Neural progenitor cell (in vitro differentiated cells): Measurements from ENCODE around the gene ARHGAP22. TPM values are rescaled to one million over a fixed set of nuclear protein-coding genes. Genes with fewer than 3 reads are reported as not detected.

ENCODE experiments used
- DNase-seq: peaks from one replicate; pipeline ENCODE4 v3.0.0-alpha.2; 2016; ENCODE audit warnings: low spot score
- H2AFZ ChIP-seq: fragments of 200-600 bp; sonication (generic); replicated peaks from 2 replicates; pipeline ENCODE4 v1.6.1; 2016; ENCODE audit warnings: antibody characterized with exemption
- H3F3A ChIP-seq: fragments of 200-600 bp; sonication (generic); 2 replicates; pipeline ENCODE4 v1.6.1; 2016; ENCODE audit warnings: antibody characterized with exemption, low read depth
- H3K27ac ChIP-seq: fragments of 200-600 bp; sonication (generic); 2 replicates; pipeline ENCODE4 v1.5.1; 2016; ENCODE audit warnings: mild to moderate bottlenecking
- H3K27me3 ChIP-seq: fragments of 200-600 bp; sonication (generic); 2 replicates; pipeline ENCODE4 v1.6.1; 2016; ENCODE audit warnings: mild to moderate bottlenecking, moderate library complexity
- H3K36me3 ChIP-seq: fragments of 200-600 bp; sonication (generic); 2 replicates; pipeline ENCODE4 v1.5.1; 2016
- H3K4me1 ChIP-seq: fragments of 200-600 bp; sonication (generic); 2 replicates; pipeline ENCODE4 v1.6.1; 2016; ENCODE audit warnings: mixed run types
- H3K4me2 ChIP-seq: fragments of 200-600 bp; sonication (generic); 2 replicates; pipeline ENCODE4 v1.6.1; 2016
- H3K4me3 ChIP-seq: fragments of 200-600 bp; sonication (generic); 2 replicates; pipeline ENCODE4 v1.5.1; 2016
- H3K79me2 ChIP-seq: fragments of 200-600 bp; sonication (generic); 2 replicates; pipeline ENCODE4 v1.6.1; 2016; ENCODE audit warnings: low read depth
- H3K9ac ChIP-seq: fragments of 200-600 bp; sonication (generic); 2 replicates; pipeline ENCODE4 v1.6.1; 2016
- H3K9me3 ChIP-seq: fragments of 200-600 bp; sonication (generic); 2 replicates; pipeline ENCODE4 v1.5.1; 2016; ENCODE audit warnings: low read depth
- H4K20me1 ChIP-seq: fragments of 200-600 bp; sonication (generic); 2 replicates; pipeline ENCODE4 v1.6.1; 2016; ENCODE audit warnings: low read depth
- H3K27ac Mint-ChIP-seq: 3 replicates; pipeline ENCODE4 v1.8.0; 2021; ENCODE audit warnings: mixed read lengths
- H3K27me3 Mint-ChIP-seq: 2 replicates; pipeline ENCODE4 v1.8.0; 2022; ENCODE audit warnings: low read depth, mild to moderate bottlenecking, inconsistent platforms, moderate library complexity, mixed read lengths; ENCODE audit not compliant: insufficient read depth
- H3K36me3 Mint-ChIP-seq: 3 replicates; pipeline ENCODE4 v1.8.0; 2021; ENCODE audit warnings: mixed read lengths
- H3K4me1 Mint-ChIP-seq: 3 replicates; pipeline ENCODE4 v1.8.0; 2021; ENCODE audit warnings: mixed read lengths
- H3K4me3 Mint-ChIP-seq: 3 replicates; pipeline ENCODE4 v1.8.0; 2021; ENCODE audit warnings: mild to moderate bottlenecking, moderate library complexity, mixed read lengths
- H3K9me3 Mint-ChIP-seq: 3 replicates; pipeline ENCODE4 v1.8.0; 2020; ENCODE audit warnings: mixed read lengths
- CTCF ChIP-seq: fragments of 200-600 bp; sonication (generic); IDR thresholded peaks from 2 replicates; pipeline ENCODE4 v1.5.1; 2017; ENCODE audit warnings: antibody characterized with exemption, mild to moderate bottlenecking
- EZH2 ChIP-seq: fragments of 200-600 bp; sonication (generic); IDR thresholded peaks from 2 replicates; pipeline ENCODE4 v1.6.1; 2017; ENCODE audit warnings: antibody characterized with exemption, mild to moderate bottlenecking, moderate library complexity
- EZH2phosphoT487 ChIP-seq: fragments of 200-600 bp; sonication (generic); IDR thresholded peaks from 2 replicates; pipeline ENCODE4 v1.6.1; 2017; ENCODE audit warnings: antibody characterized with exemption
- total RNA-seq: library from RNA; depleted of rRNA; stranded (reverse); fragments of >200 nt; gene quantifications from 2 replicates; pipeline ENCODE4 v1.2.3, GENCODE V29; 2015; ENCODE audit warnings: low replicate concordance

Gene ARHGAP22
- total RNA-seq, 1 donor from 2014 or later: 1.7 TPM

GRCh38 chr10:48445932-48446331 lies 158.9 kb downstream of the ARHGAP22 start:
- peaks cover 27% of the 10 kb centered on the region for H3K4me1 ChIP-seq
- no peak overlapping the region for H3K9ac ChIP-seq
- no peak overlapping the region for H3K4me3 ChIP-seq
- H3K36me3 ChIP-seq: no peaks in the 10 kb centered on the region
- H3K27ac ChIP-seq: no peak overlapping the region
- no peak overlapping the region for H3K27ac Mint-ChIP-seq
- no peak overlapping the region for H2AFZ ChIP-seq
- H3K4me1 Mint-ChIP-seq: peaks cover 24% of the 10 kb centered on the region
- no peaks in the 10 kb centered on the region for H3K9me3 ChIP-seq
- peaks cover 2% of the 10 kb centered on the region for H3K36me3 Mint-ChIP-seq
- H4K20me1 ChIP-seq: peaks cover 4% of the 10 kb centered on the region
- TF ChIP-seq EZH2phosphoT487 (no peak), EZH2 (no peak)
- no peak for DNase-seq
- H3K79me2 ChIP-seq: no peaks in the 10 kb centered on the region
- no peaks in the 10 kb centered on the region for H3K27me3 ChIP-seq
- H3K9me3 Mint-ChIP-seq: no peaks in the 10 kb centered on the region
- H3K27me3 Mint-ChIP-seq: peaks cover 5% of the 10 kb centered on the region
- H3F3A ChIP-seq: peaks cover 28% of the 10 kb centered on the region
- no peak overlapping the region for H3K4me3 Mint-ChIP-seq
- H3K4me2 ChIP-seq: no peak overlapping the region

GRCh38 chr10:48444861-48445841 lies 159.7 kb downstream of the ARHGAP22 start:
- Histone ChIP-seq H3K9ac (no peak overlapping the region), H3K79me2 (no peaks in the 10 kb centered on the region), H3K4me3 (no peak overlapping the region), H3K27ac (peak overlapping the region; percentile 49), H3F3A (peaks cover 28% of the 10 kb centered on the region), H3K4me1 (peaks cover 27% of the 10 kb centered on the region), H3K9me3 (no peaks in the 10 kb centered on the region), H3K4me2 (peak overlapping the region; percentile 61), H2AFZ (no peak overlapping the region), H3K27me3 (no peaks in the 10 kb centered on the region), H3K36me3 (no peaks in the 10 kb centered on the region), H4K20me1 (peaks cover 4% of the 10 kb centered on the region)
- peaks cover 5% of the 10 kb centered on the region for H3K27me3 Mint-ChIP-seq
- peaks cover 2% of the 10 kb centered on the region for H3K36me3 Mint-ChIP-seq
- peak; percentile 55 for DNase-seq
- no peak overlapping the region for H3K4me3 Mint-ChIP-seq
- H3K9me3 Mint-ChIP-seq: no peaks in the 10 kb centered on the region
- H3K27ac Mint-ChIP-seq: no peak overlapping the region
- TF ChIP-seq CTCF: peak; percentile 8
- TF ChIP-seq EZH2: no peak
- no peak for TF ChIP-seq EZH2phosphoT487
- H3K4me1 Mint-ChIP-seq: peaks cover 24% of the 10 kb centered on the region

GRCh38 chr10:48444266-48444665 lies 160.6 kb downstream of the ARHGAP22 start:
- H3K27me3 Mint-ChIP-seq: peaks cover 3% of the 10 kb centered on the region
- TF ChIP-seq EZH2: no peak
- peak; percentile 50 for TF ChIP-seq CTCF
- peak; percentile 24 for TF ChIP-seq EZH2phosphoT487
- no peak overlapping the region for H3K9ac ChIP-seq
- peaks cover 28% of the 10 kb centered on the region for H3F3A ChIP-seq
- H3K27ac ChIP-seq: peak overlapping the region; percentile 49
- no peak overlapping the region for H2AFZ ChIP-seq
- peaks cover 24% of the 10 kb centered on the region for H3K4me1 Mint-ChIP-seq
- H3K4me2 ChIP-seq: peak overlapping the region; percentile 61
- H3K4me1 ChIP-seq: peaks cover 34% of the 10 kb centered on the region
- no peaks in the 10 kb centered on the region for H3K27me3 ChIP-seq
- H3K36me3 Mint-ChIP-seq: peaks cover 2% of the 10 kb centered on the region
- H3K9me3 ChIP-seq: no peaks in the 10 kb centered on the region
- H3K9me3 Mint-ChIP-seq: no peaks in the 10 kb centered on the region
- no peaks in the 10 kb centered on the region for H3K79me2 ChIP-seq
- H3K27ac Mint-ChIP-seq: peak overlapping the region; percentile 14
- no peaks in the 10 kb centered on the region for H3K36me3 ChIP-seq
- H3K4me3 Mint-ChIP-seq: peak overlapping the region; percentile 25
- H3K4me3 ChIP-seq: no peak overlapping the region
- DNase-seq: peak; percentile 85
- H4K20me1 ChIP-seq: peaks cover 4% of the 10 kb centered on the region

GRCh38 chr10:48442809-48443177 lies 162.1 kb downstream of the ARHGAP22 start:
- H3K27ac ChIP-seq: no peak overlapping the region
- no peaks in the 10 kb centered on the region for H3K36me3 ChIP-seq
- H3K36me3 Mint-ChIP-seq: peaks cover 2% of the 10 kb centered on the region

More at GRCh38 chr10:48442809-48443177, 162.1 kb downstream of the ARHGAP22 start:
- H4K20me1 ChIP-seq: peaks cover 4% of the 10 kb centered on the region
- TF ChIP-seq CTCF: no peak
- no peak for TF ChIP-seq EZH2phosphoT487
- TF ChIP-seq EZH2: no peak
- H3K4me3 Mint-ChIP-seq: no peak overlapping the region
- no peak for DNase-seq
- no peaks in the 10 kb centered on the region for H3K79me2 ChIP-seq
- no peak overlapping the region for H3K27ac Mint-ChIP-seq
- peaks cover 24% of the 10 kb centered on the region for H3K4me1 Mint-ChIP-seq
- H2AFZ ChIP-seq: no peak overlapping the region
- H3K27me3 ChIP-seq: no peaks in the 10 kb centered on the region
- no peak overlapping the region for H3K4me2 ChIP-seq
- H3K9ac ChIP-seq: no peak overlapping the region
- no peaks in the 10 kb centered on the region for H3K9me3 Mint-ChIP-seq
- H3F3A ChIP-seq: peaks cover 28% of the 10 kb centered on the region
- H3K4me3 ChIP-seq: no peak overlapping the region
- H3K4me1 ChIP-seq: peaks cover 38% of the 10 kb centered on the region
- no peaks in the 10 kb centered on the region for H3K9me3 ChIP-seq
- peaks cover 2% of the 10 kb centered on the region for H3K27me3 Mint-ChIP-seq
